Stimulated activated CD4-positive, alpha-beta T cell treated with anti-CD3 and anti-CD28 coated beads, Interleukin-1b, Interleukin-23, amount 100 ng/mL, for 1 hour (primary cell): ENCODE results near the gene DOCK8.

ENCODE experiments used
- DNase-seq, 2 donors: peaks; one replicate each; pipeline ENCODE4 v3.0.0-alpha.2; 2020; ENCODE audit warnings: low read depth in 2 of 2

Gene DOCK8

DNA sequence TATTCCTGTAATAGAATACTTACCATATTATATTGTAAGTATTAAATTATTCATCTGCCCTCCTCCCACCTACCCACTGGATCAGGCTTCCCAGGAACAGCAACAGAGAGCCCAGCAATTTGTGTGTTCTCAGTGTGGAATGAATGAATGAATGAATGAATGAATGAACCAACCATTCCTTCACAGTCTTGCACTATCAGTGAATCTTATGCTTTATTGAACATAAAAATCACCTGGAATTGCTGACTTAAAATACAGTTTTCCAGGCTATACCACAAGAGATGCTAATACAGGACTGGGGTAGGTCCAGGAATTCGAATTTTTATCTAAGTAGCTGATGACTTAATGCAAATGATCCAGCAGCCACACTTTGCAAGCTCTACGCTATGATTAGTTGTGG is 51.6 kb downstream of the DOCK8 start:
- no peak for DNase-seq

DNA sequence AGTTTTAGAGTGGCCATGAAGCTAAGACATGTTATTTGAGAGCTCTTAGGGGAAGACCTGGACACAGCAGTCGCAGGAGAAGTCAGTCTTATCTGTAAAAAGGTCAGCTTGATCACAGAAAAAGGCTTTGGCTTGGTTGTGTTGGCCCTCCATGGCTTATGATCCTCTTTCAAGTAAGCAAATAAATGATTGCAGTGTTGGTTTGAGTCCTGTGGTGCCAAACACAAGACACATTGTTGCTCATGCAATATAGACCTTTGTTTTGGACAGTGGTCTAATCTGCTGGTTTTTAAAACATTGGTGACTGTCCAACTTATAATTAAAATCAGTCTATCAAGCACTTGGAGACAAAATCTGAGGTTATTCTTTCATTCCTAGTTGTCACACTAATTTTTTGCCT is 54.0 kb downstream of the DOCK8 start:
- DNase-seq: no peak

DNA sequence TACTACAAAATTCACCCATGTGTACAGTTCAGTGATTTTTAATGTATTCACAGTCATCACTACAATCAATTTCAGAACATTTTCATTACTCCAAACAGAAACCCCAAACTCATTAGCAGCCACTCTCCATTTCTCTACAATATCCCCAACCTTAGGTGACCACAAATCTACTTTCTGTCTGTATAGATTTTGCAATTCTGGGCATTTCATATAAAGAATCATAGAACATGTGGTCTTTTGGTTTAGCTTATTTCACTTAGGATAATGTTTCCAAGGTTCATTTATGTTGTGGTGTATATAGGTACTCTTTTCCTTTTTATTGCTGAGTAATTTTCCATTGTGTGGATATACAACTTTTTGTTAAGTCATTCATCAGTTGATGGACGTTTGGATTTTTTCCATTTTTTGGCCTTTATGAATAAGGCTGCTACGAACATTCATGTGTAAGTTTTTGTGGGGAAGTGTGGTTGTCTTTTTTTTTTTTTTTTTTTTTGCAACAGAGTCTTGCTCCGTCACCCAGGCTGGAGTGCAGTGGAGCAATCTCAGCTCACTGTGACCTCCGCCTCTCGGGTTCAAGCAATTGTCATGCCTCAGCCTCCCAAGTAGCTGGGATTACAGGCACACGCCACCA is 54.5 kb downstream of the DOCK8 start:
- no peak for DNase-seq

DNA sequence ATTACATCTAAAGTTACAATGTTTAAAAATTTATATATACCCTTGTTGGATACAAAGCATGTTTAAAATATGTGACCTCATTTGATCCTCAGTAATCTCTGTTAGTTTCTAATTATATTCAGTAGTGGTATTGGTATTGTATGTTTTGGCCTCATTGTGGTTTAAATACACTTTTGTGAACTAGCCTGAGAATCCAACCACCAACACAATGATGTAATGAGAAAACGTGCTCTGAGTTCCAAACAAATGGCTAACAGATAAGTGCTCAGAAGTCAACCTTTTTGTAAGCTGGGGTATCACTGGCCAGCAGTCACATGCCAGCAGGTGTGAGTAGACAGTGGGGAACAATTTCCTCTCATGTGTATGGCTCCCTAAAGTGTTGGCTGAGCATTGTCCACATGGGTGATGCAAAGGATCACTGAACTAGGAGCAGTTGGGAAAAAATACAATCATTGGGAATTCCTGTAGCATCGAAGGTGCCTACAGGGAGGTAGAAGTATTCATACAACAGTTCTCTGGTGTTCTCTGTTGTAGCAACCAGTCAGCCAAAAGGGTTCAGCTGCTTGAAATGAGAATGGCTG is 56.1 kb downstream of the DOCK8 start:
- DNase-seq: no peak

DNA sequence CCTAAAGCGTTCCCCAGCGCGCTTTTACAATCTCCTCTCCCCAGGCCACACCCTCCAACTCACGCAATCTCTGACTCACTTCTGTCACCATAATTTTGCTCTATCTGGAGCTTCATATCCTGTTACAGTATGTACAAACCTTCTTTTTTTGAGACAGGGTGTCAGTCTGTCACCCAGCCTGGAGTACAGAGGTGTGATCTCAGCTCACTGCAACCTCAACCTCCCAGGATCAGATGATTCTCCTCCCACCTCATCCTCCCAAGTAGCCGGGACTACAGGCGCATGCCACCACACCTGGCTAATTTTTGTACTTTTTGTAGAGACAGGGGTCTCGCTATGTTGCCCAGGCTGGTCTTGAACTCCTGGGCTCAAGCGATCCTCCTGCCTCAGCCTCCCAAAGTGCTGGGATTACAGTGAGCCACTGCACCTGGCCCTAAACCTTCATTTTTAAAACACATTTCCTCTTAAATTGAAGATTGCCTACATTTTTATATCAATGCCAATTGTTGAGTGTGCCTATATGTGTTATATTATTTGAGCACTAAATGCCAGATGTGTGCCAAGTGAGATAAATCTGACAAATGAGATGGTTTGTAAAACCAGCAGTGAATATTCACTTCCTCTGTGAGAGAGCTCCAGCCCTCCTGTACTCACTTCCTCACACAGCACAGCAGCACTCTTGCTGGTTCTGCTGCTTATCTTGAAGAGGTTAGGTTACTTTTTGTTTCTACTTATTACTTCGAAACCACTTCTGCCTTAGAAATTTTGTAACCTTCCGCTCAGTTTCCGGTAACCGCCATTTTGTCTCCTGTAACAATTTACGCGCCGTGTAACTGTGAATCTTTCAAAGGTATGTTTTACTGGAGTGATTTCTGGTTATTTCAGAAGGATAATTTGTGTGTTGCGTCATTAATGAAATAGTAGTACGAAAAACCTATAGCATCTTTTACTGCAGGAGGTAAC is 57.9 kb downstream of the DOCK8 start:
- DNase-seq: peak; percentile 34 to 43

DNA sequence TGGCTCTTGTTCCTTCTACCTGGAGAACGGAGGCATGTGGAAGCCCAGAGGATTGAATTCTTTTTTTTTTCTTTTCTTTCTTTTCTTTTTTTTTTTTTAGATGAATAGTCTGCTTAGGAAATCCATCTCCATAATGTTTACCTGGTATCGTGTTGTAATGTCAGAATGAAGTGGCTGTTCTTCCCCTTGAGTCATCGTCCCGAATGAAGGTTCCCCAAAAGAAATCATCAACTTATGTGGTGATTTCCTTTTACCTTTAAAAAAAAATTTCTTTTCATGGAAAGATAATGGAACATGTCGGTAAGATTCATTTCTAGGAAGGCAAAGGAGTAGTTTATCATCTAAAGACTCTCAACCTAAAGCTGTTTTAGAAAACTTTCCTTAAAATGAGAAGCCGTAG is 59.7 kb downstream of the DOCK8 start:
- DNase-seq: no peak

DNA sequence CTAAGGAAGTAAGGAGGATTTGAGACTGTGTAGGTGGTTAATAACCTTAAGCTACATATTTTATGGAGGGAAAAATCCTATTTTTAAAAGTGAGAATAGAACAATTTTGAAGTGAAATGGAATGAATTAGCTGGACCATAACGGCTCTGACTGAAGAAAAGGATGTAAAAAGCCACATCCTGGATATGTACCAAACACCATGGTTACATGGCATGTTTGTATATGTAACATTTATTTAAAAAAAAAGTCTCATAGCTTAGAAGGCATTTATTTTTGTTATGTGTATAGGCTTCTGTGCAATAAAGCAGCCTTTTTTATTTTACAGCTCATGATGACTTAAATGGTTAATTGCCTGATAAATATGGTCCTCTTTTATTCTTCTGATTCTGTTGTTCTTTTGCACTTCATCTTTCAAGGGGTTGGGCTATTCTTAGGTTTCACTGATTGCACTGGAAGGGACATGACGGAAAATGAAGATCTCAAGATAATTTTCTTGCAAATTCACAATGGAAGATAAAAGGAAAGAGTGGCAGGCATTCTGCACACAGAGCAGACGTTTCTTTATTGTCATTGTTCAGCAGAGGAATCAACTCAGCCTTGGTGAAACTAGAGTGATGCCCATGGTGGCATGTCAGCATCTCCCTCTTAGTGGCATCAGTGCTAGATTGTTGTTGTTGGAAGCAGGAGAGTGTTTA is 63.1 kb downstream of the DOCK8 start:
- DNase-seq: no peak

DNA sequence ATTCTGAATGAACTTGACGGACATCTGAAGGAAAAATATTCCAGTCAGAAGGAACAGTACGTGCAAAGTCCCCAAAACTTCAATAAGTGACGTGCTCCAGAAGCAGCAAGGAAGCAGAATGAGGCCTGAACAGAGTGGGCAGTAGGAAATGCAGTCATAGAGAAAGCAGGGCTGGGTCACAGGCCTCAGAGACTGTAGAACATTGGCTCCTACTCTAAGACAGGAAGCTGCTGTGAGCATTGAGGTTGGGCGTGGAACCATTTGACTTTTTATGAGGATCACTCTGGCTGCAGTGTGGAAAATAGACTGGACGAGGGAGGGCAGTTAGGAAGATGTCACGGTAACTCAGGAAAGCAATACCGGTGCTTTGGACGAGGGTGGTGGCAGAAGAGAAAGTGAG is 64.0 kb downstream of the DOCK8 start:
- DNase-seq: no peak

DNA sequence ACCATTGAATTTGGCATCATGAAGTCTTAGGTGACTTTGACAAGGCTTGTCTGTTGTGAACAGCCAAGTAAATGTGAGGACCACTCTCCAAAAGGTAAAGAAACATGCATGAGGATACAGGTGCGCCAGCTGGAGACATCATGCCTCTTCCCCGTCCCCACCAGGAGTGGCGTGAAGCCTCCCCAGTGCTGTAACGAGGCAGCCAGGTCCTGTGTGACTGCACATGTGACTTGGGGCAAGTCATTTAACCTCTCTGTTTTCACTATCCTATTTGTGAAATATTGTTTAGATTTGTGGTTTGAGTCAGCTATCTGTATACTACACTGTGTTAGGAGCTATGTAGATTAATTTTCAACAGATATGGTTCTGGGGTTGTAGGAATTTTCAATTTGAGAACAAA is 65.0 kb downstream of the DOCK8 start:
- DNase-seq: no peak

DNA sequence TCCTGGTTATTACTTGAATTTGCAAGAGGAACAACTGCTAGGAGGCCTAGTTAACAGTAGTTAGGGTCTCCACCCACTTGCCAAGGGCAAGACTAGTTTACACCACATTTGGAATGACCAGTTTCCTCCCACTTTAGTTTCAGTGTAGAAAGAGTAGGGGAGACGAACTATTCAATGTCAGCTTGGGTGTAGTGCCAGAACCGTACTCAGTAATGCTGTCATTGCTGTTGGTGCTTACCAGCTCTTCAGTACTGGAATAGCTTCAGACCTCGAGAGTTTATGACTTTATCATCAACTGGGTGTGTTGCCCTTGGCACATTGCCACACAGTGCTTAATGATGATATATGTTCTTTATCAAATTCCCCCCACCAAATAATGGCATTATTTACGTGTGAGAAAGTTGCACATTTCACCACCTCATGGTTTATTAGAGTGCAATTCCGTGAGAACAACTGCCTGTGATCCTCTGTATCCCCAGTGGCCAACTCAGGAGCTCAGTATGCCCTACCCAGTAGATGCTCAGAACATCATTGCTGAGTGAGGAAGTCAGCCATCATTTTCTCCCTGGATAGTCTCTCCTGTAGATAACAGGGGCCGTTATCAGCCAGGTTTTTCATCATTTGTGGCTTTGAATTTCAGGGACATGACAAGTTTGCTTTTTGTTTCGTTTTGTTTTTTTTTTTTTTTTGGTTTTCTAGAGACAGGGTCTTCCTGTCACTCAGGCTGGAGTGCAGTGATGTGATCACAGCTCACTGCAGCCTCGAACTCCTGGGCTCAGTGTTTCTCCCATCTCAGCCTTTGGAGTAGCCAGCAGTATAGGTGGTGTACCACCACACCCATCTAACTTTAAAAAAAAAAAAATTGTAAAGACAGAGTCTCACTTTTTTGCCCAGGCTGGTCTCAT is 67.3 kb downstream of the DOCK8 start:
- no peak for DNase-seq

DNA sequence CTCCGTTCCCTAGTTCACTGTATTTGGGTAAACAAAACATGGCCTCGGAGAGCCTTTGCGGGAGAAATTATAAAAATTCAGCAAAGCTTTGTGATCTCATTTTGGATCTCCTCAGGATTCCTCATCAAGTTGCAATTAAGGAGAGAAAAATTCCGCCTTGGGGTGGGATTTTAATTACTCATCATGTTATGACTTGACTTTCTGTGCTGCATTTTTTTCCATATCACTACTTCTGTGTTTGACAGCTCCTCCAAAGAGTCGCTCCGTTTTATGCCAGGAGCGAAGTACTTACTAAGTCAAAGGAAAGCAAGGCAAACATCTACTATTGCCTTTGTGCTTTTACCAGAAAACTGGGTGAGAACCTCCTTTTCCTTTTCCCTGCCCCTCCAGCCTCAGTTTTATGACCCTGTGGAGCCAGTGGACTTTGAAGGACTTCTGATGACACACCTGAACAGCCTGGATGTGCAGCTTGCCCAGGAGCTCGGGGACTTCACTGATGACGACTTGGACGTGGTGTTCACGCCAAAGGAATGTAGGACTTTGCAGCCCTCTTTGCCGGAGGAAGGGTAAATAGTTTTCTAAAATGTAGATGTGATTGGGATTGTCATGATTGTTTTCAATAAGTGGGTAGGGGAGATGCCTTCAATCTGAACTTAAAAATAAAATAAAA is 71.5 kb downstream of the DOCK8 start:
- no peak for DNase-seq

DNA sequence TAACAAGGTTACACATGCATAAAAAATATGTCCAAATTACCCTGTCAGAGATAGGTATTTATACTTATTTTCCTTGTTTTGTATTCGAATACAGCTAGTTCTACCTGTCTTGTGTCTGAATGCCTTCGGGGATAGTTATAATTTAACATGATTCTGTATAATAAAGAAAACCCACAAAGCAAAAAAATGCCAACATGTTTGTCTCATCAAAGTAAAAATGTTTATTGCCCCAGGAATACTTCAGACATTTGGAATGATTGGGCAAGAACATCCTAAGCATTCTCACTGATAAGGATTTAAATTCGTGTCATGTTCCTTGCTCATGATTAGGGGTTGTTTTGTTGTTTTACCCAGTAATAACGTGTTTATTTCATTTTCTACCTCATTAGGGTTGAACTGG is 74.5 kb downstream of the DOCK8 start:
- no peak for DNase-seq

DNA sequence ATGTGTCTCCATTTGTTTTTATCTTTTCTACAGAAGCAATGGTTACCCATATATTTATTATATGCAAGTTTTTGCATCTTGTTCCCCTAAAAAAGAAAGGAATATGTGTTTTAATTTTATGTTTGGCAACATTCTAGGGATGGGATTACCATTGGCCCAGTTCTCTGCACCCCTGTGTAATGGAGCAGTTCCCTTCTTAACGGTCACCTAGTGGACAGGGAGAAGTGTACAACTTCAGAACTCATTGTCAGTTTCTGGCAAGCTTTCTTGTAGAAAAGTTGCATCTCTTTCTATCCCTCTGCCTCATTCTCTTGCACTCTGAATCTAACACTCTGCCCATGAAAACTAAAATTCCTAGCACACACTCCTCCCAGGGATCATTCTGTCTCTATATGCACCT is 78.2 kb downstream of the DOCK8 start:
- DNase-seq: no peak

DNA sequence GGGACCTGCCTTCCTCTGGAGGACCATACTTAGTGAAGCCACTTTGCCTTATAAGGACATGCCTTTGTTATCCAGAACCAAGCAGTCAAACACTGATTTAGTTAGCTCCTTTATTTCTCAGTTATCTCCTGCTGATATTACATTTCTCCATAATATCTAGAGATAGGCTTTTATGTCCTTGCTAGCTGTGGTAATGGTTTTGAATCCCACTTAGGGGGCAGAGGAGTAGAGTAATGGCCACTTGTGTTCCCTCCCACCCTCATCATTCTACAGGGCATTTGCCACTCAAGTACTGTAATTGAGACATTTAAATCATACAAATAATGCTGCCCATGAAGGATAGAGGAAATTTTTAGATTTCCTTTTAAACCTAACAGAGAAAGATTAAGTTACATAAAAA is 80.9 kb downstream of the DOCK8 start:
- no peak for DNase-seq

DNA sequence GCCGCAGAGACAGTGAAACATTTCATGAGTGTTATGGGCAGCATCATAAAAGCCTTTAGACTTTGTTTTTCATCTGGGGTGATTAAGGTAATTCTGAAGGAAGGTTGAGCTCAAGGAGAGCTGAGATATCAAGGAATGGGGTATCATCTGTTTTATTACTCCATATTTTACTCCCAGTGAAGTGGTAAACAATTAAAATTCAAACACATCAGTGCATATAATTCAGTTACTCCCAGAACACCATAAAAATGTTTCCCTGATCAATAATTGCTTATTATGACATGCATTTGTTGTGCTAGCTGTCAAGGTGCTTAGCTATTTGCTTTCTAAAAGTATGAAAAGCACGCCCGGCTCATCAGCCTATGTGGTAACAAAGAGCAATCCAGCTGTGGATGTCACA is 81.7 kb downstream of the DOCK8 start:
- no peak for DNase-seq

DNA sequence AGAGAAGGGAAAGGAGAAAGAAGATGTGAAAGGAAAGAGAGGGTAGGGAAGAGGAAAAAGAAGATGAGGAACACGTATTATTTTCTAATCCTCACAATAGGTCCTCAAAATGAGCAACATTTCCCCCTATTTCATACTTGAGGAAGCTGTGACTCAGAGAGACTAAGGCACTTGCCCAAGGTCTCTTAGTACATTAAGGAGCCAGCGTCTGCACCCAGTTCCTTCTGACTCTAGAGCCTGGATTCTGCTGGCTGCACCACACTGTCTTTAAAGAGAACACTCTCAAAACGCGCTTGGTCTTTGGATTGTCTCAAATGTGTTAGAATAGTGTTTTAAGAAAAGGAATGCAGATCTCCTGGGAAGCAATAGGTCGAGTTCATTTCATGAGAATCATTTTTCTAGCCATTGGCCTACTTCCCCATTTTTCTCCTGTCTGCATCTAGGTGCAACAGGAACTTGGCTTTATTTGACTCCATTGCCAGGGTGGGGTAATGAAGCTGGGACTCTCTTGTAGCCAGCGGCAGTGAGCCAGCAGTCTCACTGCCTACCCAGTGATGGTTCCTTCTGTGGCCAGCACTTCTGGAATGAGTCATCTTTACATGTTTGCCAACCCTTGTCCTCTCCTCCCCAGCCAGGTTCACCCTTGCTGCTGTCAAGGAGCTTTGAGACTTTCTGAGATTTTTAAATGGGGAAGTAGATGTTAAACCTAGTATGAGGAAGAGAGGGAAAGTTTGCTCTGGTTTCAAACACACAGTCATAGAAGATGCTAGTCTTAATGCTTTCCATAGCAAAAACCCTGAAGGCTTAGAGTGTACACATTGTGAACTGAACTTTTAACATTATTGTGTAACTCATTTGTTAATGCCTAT is 82.7 kb downstream of the DOCK8 start:
- no peak for DNase-seq

DNA sequence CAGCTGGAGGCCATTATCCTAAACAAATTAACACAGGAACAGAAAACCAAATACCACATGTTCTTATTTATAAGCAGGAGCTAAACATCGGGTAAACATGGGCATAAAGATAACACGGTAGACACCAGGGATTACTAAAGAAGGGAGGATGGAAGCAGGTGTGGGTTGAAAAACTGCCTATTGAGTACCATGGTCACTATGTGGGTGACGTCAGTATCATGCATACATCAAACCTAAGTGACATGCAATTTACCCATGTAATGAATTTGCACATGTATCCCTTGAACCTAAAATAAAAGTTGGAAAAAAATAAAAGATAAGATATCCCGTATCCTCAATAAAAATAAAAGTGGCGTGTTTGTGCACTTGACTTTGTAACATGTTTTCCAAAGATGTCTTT is 88.8 kb downstream of the DOCK8 start:
- no peak for DNase-seq

DNA sequence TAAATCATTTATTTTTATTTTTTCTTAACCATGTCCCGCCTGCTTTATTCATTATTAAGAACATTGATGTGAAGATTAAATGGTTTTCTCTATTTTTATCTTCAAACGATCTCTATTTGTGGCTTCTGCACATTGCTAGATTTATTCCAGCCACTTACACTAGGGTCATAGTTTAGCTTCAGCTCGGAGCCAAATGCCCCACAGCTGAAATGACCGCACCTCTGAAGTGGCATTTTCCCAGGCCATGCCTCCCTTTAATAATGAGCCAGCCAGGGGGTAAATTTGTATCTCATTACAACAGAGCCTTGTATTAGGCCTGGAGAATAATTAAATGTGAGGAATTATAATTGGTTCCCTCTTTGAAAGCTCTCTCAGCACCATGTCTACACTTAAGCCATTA is 89.4 kb downstream of the DOCK8 start:
- DNase-seq: no peak

DNA sequence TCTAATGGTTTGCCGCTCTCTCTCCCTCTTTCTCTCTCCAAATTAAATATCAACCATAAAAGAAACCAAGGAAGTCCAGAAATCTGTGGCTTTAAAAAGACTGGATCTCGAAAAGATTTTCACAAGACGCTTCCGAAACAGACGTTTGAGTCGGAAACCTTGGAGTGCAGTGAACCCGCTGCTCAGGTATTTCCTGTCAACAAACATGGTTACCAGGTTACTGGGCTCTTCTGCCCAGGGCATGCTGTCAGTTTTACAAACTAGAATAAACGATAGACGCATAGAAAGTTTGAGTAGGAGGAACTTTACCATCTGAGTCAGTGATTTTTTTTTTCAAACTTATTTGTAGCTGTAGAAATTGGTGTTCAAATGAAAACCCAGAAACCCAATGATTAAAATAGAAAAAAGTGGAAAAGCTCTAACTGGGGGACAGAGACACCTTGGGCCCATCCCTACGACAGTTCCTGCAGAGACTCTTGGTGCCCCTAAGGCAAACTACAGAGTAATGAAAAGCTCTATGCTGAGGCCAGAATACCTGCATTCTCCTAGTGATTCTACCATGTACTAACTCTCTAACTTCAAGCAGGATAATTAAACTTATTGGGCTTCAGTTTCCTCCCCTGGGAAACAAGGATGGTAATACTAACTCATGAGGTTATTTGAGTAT is 90.0 kb downstream of the DOCK8 start:
- no peak for DNase-seq
